Stimulated activated CD4-positive, alpha-beta T cell treated with anti-CD3 and anti-CD28 coated beads, Interleukin-15, amount 100 ng/mL, for 48 hours (primary cell): ENCODE measurements around the gene LCE7A.

Source experiments
- DNase-seq, 2 donors: peaks; one replicate each; pipeline ENCODE4 v3.0.0-alpha.2; 2020; ENCODE audit warnings: low read depth in 2 of 2

The LCE7A gene

GRCh38 chr1:152880316-152880715, 20.5 kb downstream of the LCE7A start:
- no peak for DNase-seq

DNA sequence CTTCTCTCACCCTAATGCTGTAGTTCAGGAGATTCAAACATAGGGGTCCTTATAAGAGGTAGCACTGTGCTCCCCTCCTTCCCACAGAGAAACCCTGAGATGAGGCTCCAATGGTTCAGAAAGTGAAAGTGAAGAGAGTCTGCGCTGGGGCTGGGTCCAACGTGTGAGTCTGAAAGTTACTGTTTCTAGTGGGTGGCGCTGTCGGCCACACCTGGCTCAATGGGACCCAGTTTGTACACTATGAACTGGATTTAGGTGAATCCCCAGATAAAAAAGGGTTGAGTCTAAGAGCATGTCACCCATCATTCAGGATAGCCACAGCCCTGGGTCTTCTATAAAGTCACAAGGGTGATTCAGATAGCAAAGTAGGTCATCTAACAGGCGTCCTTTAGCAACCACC, 21.1 kb downstream of the LCE7A start:
- DNase-seq: no peak

GRCh38 chr1:152884085-152884484, 24.3 kb downstream of the LCE7A start:
- DNase-seq: no peak

DNA sequence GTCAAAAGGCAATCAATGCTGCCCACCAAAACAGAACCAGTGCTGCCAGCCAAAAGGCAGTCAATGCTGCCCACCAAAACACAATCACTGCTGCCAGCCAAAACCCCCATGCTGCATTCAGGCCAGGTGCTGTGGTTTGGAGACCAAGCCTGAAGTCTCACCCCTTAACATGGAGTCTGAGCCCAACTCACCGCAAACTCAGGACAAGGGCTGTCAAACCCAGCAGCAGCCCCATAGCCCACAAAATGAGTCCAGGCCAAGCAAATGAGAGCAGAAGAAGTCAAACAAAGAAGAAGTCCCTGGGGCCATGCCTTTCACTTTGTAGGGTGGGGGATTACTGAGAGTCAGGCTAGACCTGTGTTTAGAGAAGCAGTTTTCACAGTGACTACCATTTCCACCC, 24.7 kb downstream of the LCE7A start:
- no peak for DNase-seq

DNA sequence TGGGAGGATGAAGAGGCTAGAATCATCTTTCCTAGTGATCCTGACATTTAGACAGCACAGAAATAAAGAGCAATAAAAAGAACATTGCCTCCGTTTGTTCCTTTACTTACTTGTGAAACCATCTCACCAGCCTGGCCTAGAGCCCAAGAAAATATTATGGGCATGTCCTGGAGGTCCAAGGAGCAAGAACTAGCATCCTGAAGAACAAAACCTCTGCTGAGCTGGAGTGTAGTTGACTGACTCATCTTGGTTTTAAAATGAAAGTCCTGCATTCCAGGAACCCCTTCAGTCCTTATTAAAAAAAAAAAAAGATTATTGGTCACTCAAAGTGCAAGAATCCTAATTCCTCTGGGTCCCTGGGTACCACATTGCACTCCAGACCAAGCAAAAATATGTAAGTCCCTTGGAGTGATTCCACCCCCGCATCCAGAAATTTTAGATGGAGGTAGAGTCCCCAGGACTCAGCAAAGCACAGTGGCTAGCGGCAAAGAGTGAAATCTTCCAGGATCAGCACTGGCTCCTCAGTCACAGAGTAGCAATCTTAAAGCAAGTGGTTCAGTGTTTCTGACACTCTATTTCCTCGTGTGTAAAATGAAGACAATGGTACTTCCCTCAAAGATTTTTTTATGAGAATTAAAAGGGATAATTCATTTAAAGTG, 25.3 kb downstream of the LCE7A start:
- DNase-seq: no peak

DNA sequence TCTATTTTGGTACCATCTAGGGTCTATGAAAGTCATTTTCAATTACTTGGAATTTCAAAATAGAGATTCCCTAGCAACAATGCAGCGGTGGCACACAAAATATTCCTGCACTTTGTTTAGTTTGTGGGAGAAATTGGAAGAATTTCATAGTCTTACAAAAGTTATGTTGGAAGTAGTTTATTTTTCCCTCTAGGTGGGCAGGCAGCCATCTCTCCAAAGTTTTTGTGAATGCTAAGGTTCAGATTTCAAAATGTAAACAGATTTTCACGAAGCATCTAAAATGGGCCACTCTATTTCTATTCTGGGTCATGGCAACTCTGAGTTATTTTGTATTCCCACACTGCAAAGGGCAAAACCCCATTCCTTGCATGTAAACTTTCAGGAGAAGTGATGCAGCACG, 26.3 kb downstream of the LCE7A start:
- no peak for DNase-seq

GRCh38 chr1:152886758-152887409, 27.1 kb downstream of the LCE7A start:
- DNase-seq: no peak

DNA sequence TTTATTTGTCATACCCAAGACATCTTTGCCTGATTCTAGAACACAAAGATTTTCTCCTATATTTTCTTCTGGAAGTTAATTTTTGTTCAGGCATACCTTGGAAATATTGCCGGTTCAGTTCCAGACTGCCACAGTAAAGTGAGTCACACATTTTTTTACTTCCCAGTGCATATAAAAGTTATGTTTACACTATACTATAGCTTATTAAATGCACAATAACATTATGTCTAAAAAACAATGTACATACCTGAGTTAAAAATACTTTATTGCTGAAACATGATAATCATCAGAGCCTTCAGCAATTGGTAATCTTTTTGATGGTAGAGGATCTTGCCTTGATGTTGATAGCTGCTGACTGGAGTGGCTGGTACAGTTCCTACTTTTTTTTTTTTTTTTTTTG, 28.3 kb downstream of the LCE7A start:
- no peak for DNase-seq

DNA sequence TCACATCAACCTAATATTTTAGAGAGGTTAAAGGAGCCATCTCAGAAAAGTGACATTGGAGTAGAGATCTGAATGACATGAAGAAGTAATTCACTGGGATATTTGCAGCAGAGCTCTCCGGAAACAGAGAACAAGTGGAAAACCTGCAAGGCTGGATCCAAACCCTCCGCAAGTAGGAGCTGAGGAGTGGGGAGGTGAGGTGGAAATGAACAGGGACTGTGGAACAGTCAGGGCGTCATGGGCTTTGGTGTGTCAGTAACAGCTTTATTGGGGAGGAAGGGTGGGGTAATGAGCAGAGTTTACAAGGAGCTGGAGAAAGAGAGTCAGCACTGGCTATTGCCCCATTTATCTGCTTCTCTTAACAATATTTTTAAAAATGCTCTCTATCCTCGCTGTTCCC, 39.2 kb downstream of the LCE7A start:
- DNase-seq: no peak

GRCh38 chr1:152899883-152900282, 40.1 kb downstream of the LCE7A start:
- DNase-seq: no peak

GRCh38 chr1:152901631-152902030, 41.8 kb downstream of the LCE7A start:
- DNase-seq: no peak

- DNase-seq: no peak
Observed at GRCh38 chr1:152902636-152903035, 42.8 kb downstream of the LCE7A start.

- DNase-seq: no peak
Observed at GRCh38 chr1:152904688-152905440, 45.1 kb downstream of the LCE7A start.

GRCh38 chr1:152906023-152906565, 46.3 kb downstream of the LCE7A start:
- no peak for DNase-seq

DNA sequence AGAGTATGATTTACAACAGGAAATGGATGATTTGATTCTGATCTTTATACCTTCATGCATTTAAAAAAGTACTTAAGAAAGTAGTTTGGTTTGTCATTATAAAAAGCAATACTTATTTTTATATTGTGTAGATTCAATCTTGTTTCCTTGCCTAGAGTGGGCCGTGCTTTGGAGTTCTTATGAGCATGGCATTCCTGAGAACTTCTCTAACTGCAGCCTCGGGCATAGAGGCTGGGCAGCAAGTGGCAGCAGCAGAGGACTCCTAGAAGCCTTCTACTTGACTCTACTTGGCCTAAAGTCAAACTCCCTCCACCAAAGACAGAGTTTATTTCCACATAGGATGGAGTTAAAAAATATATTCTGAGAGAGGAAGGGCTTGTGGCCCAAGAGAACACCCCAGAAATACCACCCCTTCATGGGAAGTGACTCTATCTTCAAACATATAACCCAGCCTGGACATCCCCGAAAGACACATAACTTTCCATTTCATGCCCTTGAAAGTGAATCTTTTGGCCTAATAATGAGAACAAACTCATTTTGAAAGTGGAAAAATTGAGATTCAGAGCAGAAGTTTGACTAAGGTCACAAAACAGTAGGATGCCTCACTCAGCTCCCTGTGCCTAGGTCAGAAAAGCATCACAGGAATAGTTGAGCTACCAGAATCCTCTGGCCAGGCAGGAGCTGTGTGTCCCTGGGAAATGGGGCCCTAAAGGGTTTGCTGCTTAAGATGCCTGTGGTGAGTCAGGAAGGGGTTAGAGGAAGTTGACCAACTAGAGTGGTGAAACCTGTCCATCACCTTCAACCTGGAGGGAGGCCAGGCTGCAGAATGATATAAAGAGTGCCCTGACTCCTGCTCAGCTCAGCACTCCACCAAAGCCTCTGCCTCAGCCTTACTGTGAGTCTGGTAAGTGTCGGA, 48.1 kb downstream of the LCE7A start, which contains the start of gene IVL:
Gene IVL, plus strand, starts transcription at position 861 of the 916 bp plus-strand sequence. CDS start 1,252 bp downstream, outside the sequence.
- no peak for DNase-seq

- DNase-seq: no peak
Observed at GRCh38 chr1:152909206-152909605, 49.4 kb downstream of the LCE7A start.
